Erythroblast (primary cell): Measurements from ENCODE around the gene SMIM38.

Experiments used
- DNase-seq, 2 experiments: peaks; one replicate each; lab custom pipeline; 2025; lab: John Stamatoyannopoulos, UW
- GATA1 ChIP-seq: IDR thresholded peaks from 2 replicates; pipeline ENCODE4 v1.6.1; 2011; ENCODE audit warnings: low read depth, mild to moderate bottlenecking, control low read depth, low read length, moderate library complexity
- POLR2A ChIP-seq: IDR thresholded peaks from 2 replicates; pipeline ENCODE4 v1.6.1; 2011; ENCODE audit warnings: mild to moderate bottlenecking, low read length

Gene SMIM38

GRCh38 chr11:69200331-69201065 is 44.8 kb downstream of the SMIM38 start:
- no peak for DNase-seq

GRCh38 chr11:69201066-69201365 is 45.3 kb downstream of the SMIM38 start:
- TF ChIP-seq GATA1 (no peak), POLR2A (no peak)
- no peak for DNase-seq

More at GRCh38 chr11:69200331-69201065, 44.8 kb downstream of the SMIM38 start:
- TF ChIP-seq GATA1, result no peak
- no peak for TF ChIP-seq POLR2A

GRCh38 chr11:69201764-69202370 is 46.1 kb downstream of the SMIM38 start:
- TF ChIP-seq POLR2A, result no peak
- no peak for TF ChIP-seq GATA1
- no peak for DNase-seq

- TF ChIP-seq GATA1, result no peak
- no peak for TF ChIP-seq POLR2A
- no peak for DNase-seq
Measured at GRCh38 chr11:69202511-69203221, 46.9 kb downstream of the SMIM38 start.

- DNase-seq, result no peak
- TF ChIP-seq POLR2A (no peak), GATA1 (no peak)
Measured at GRCh38 chr11:69203381-69203780, 47.6 kb downstream of the SMIM38 start.

GRCh38 chr11:69203901-69204245 is 48.1 kb downstream of the SMIM38 start:
- TF ChIP-seq POLR2A (no peak), GATA1 (no peak)
- no peak for DNase-seq

- DNase-seq, result no peak
Measured at GRCh38 chr11:69204246-69204940, 48.7 kb downstream of the SMIM38 start.

GRCh38 chr11:69204941-69205742 is 49.4 kb downstream of the SMIM38 start:
- TF ChIP-seq POLR2A (no peak), GATA1 (no peak)
- no peak for DNase-seq

More at GRCh38 chr11:69204246-69204940, 48.7 kb downstream of the SMIM38 start:
- TF ChIP-seq POLR2A (no peak), GATA1 (no peak)
